ENCODE measurements around the gene MAP9. TPM values are rescaled to one million over a fixed set of nuclear protein-coding genes. Genes with fewer than 3 reads are reported as not detected.
"Not testable (repeated sequence)": the region's sequence is repeated elsewhere in the genome, so short reads cannot be mapped to it uniquely, and the experiment has no call there.

The MAP9 gene
- total RNA-seq, 2 donors from 2014 or later: 19.5 to 29.7 TPM

DNA sequence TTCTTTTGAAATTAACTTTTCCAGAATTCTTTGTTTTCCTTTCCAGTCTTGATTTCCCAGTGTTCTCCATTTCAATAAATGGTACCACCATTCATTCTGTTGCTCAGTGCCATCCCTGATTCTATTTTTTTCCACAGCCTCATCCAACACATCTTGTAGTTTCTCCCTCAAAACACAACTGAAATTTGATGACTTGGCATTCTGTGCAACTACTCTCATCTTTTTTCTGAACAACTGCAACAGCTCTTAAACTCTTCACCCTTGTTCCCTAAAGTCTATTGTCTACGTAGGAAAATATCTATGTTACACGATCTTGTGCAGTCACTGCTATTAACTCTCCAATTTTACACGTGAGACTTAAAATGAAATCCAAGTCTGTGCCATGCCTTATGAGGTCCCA is 40.5 kb downstream of the MAP9 start:
- Mint-ChIP-seq H3K4me1 (no peaks in the 10 kb centered on the region), H3K27ac (no peak overlapping the region), H3K4me3 (no peak overlapping the region), H3K27me3 (no peaks in the 10 kb centered on the region), H3K36me3 (ENCODE audit: low read depth) (no peaks in the 10 kb centered on the region)
- H3K9me3 ChIP-seq (ENCODE audit: control insufficient read depth, low read length, poor library complexity, severe bottlenecking): no peaks in the 10 kb centered on the region
- DNase-seq (no peak), ATAC-seq (no peak)

DNA sequence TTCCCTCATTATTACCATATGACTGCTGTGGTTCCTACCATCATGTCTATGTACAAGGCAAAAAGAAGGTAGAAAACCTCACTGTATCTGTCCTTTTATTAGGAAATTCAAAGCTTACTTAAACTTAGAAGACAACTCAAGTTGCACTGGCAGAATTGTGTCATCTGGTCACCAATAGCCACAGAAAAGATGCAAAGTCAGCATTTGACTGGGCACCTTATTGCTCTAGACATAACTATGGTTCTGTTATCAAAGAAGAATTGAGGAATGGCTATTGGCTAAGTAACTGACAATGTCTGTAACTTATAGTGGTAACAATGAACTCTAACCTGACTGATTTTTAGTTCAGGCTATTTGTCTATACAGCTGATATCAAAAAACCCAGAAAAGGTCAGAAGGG is 45.3 kb downstream of the MAP9 start:
- ATAC-seq (no peak), DNase-seq (no peak)
- Mint-ChIP-seq H3K4me1 (no peaks in the 10 kb centered on the region), H3K27ac (no peak overlapping the region), H3K36me3 (ENCODE audit: low read depth) (no peaks in the 10 kb centered on the region), H3K27me3 (peaks cover 5% of the 10 kb centered on the region), H3K4me3 (no peak overlapping the region)
- no peaks in the 10 kb centered on the region for H3K9me3 ChIP-seq (ENCODE audit: control insufficient read depth, low read length, poor library complexity, severe bottlenecking)

DNA sequence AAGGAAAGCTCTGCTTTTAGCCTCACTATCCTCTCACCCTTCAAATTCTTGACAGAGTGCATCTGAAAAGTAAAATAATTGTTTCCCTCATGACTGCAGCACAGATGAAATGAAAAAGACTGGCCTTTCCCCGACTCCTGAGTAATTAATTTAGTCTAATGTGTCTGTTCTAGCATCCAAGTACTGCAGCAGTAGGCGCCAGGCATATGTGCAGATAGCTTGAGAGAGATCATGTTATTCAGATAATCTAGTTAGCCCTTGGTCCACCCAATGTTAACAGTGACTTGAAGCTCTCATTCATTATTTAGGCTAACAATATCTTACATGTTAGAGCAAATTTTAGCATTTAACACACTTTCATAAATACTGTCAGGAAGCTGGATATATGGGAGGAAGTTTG is 54.0 kb downstream of the MAP9 start:
- H3K36me3 Mint-ChIP-seq (ENCODE audit: low read depth): peaks cover 3% of the 10 kb centered on the region
- no peak overlapping the region for H3K4me3 Mint-ChIP-seq
- ATAC-seq: no peak

DNA sequence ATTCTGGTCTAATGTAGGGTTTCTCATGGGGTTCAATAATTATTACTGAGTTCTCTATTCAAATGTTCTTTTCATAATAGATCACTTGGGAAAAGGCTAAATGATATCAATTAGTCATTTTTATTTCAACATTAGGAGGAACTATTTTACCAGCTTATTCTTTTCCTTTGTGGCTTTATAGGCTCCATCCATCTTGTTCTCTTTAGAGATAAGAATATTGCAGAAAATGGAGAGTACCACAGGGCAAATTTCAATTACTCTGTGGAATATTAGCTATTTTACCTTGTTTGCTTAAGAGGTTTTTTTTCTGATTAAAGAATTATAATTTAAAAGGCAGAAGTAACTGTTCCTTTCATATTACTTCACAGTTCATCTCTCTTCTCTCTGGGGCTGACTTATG is 55.8 kb downstream of the MAP9 start:
- H3K9me3 ChIP-seq (ENCODE audit: control insufficient read depth, low read length, poor library complexity, severe bottlenecking): no peaks in the 10 kb centered on the region
- no peak for DNase-seq
- H3K27me3 Mint-ChIP-seq: peaks cover 62% of the 10 kb centered on the region
- no peak overlapping the region for H3K27ac Mint-ChIP-seq
- no peak for ATAC-seq
- no peak overlapping the region for H3K4me3 Mint-ChIP-seq
- peaks cover 3% of the 10 kb centered on the region for H3K36me3 Mint-ChIP-seq (ENCODE audit: low read depth)
- no peaks in the 10 kb centered on the region for H3K4me1 Mint-ChIP-seq

More for the DNA sequence above, 54.0 kb downstream of the MAP9 start:
- no peaks in the 10 kb centered on the region for H3K9me3 ChIP-seq (ENCODE audit: control insufficient read depth, low read length, poor library complexity, severe bottlenecking)
- H3K27ac Mint-ChIP-seq: no peak overlapping the region
- peaks cover 57% of the 10 kb centered on the region for H3K27me3 Mint-ChIP-seq
- no peaks in the 10 kb centered on the region for H3K4me1 Mint-ChIP-seq
- no peak for DNase-seq

DNA sequence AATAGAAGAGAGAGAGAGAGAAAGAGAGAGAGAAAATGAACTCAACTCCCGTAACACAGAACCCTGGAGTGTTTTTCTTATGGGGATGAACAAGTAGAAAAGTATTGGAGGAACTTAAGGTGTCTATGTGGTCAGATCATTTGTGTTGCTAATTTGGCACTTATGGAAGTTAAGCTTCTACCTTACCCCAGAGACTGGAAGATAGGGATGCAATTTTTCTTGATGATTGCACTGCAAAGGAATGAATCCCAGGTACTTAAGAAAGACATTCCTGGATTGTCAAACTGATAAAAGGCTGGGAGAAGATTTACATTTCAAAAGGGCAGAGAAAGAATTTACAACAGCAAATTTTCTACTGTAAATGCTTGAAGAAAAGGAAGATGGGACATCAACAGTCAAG is 57.2 kb downstream of the MAP9 start:
- Mint-ChIP-seq H3K4me3 (no peak overlapping the region), H3K4me1 (no peaks in the 10 kb centered on the region), H3K36me3 (ENCODE audit: low read depth) (peaks cover 3% of the 10 kb centered on the region), H3K27me3 (peaks cover 53% of the 10 kb centered on the region), H3K27ac (no peak overlapping the region)
- DNase-seq (no peak), ATAC-seq (no peak)
- no peaks in the 10 kb centered on the region for H3K9me3 ChIP-seq (ENCODE audit: control insufficient read depth, low read length, poor library complexity, severe bottlenecking)

DNA sequence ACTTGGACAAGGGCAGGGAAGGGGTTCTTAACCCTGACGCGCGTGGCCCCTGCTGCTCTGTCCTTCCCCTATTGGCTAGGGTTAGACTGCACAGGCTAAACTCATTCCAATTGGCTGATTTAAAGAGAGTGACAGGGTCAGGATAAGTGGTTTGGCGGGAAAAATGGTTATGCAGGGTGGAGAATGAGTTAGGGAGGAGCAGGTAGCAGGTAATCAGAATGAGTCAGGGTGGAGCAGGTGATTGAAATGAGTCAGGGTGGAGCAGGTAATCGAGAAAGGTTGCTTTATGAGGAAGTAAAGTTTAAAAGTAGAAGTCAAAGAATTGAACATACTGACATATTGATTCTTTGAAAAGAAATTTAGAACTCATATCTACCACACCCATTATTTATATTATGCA is 64.7 kb downstream of the MAP9 start:
- not testable (repeated sequence) for H3K36me3 Mint-ChIP-seq (ENCODE audit: low read depth); H3K4me3 Mint-ChIP-seq; H3K27ac Mint-ChIP-seq; ATAC-seq; H3K9me3 ChIP-seq (ENCODE audit: control insufficient read depth, low read length, poor library complexity, severe bottlenecking); DNase-seq; H3K4me1 Mint-ChIP-seq; H3K27me3 Mint-ChIP-seq

DNA sequence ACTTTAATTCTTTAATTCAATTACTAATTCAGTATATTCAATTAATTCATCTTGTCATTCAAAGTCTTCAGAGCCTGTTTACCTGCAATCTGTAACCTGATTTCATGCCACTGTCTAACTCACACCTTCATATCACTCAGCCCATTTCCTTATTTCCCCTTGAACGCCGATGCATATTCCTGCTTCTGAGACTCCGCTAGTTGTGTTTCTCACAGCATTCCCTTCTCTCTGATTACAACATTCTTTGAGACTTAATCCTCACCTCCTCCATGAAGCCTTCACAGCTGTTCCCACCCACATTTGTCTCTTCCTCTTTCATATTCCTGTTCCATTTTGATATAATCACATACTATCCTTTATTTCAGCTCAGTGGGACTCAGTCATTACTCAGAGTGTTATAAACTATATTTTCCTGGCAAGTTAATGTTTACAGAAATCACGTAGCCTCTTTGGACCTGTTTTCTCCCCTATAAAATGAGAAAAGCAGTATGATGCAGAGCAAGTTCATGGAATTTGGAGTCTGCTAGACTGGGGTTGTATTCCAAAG is 69.0 kb downstream of the MAP9 start:
- Mint-ChIP-seq H3K4me3 (no peak overlapping the region), H3K27ac (no peak overlapping the region), H3K27me3 (no peaks in the 10 kb centered on the region), H3K4me1 (no peaks in the 10 kb centered on the region), H3K36me3 (ENCODE audit: low read depth) (no peaks in the 10 kb centered on the region)
- ATAC-seq (no peak), DNase-seq (no peak)
- no peaks in the 10 kb centered on the region for H3K9me3 ChIP-seq (ENCODE audit: control insufficient read depth, low read length, poor library complexity, severe bottlenecking)

DNA sequence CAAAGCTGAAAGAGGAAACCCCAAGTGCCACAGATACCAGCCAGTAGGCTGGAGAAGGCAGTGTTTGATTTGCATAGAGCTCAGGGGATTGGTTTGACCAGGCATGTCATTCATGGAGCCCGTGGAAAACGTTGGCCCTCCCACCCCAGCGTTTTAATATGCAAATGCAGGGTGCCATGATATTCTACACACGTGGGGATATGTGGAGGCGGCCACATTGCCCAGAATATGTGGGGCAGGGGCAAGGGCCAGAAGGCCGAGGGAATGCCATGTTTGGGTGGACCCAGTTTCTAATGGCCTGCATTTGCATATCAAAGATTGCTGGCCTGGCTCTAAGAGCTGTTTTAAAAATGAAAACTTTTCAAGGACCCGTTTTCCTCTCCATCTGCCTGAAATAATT is 71.1 kb downstream of the MAP9 start:
- H3K27me3 Mint-ChIP-seq: no peaks in the 10 kb centered on the region
- no peaks in the 10 kb centered on the region for H3K4me1 Mint-ChIP-seq
- no peak overlapping the region for H3K27ac Mint-ChIP-seq
- DNase-seq (no peak), ATAC-seq (no peak)
- H3K36me3 Mint-ChIP-seq (ENCODE audit: low read depth): no peaks in the 10 kb centered on the region
- no peak overlapping the region for H3K4me3 Mint-ChIP-seq
- H3K9me3 ChIP-seq (ENCODE audit: control insufficient read depth, low read length, poor library complexity, severe bottlenecking): no peaks in the 10 kb centered on the region

DNA sequence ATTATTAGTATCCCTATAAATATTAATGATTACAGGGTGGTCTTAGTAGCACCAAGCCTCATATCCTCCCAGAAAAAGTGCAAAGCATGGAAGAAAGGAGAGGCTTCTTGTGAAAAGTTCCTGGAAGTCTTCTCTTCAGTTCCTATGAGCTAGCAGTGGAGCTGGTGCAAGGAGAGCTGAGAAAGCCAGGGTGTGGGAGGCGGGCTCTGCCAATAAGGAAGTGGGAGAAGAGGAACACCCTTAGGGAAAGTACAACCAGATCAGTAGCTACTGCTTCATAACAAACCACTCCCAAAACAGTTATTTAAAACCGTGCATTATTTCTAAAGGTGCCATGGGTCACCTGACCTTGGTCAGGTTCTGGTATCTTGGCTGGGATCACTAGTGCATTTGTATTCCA is 72.4 kb downstream of the MAP9 start:
- DNase-seq (no peak), ATAC-seq (no peak)
- H3K4me1 Mint-ChIP-seq: no peaks in the 10 kb centered on the region
- H3K4me3 Mint-ChIP-seq: no peak overlapping the region
- H3K27me3 Mint-ChIP-seq: no peaks in the 10 kb centered on the region
- no peak overlapping the region for H3K27ac Mint-ChIP-seq
- no peaks in the 10 kb centered on the region for H3K36me3 Mint-ChIP-seq (ENCODE audit: low read depth)
- H3K9me3 ChIP-seq (ENCODE audit: control insufficient read depth, low read length, poor library complexity, severe bottlenecking): no peaks in the 10 kb centered on the region

DNA sequence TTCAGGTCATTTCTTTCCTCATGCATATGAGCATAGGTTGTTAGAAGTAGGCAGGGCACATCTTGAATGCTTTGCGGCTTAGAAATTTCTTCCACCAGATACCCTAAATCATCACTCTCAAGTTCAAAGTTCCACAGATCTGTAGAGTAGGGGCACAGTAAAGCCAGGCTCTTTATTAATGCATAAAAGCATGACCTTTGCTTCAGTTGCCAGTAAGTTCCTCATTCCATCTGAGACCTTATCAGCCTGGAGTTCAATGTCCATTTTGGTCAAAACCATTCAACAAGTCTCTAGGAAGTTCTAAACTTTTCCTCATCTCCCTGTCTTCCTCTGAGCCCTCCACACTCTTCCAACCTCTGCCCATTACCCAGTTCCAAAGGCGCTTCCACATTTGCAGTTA is 77.7 kb downstream of the MAP9 start:
- Mint-ChIP-seq H3K4me1 (no peaks in the 10 kb centered on the region), H3K27ac (no peak overlapping the region), H3K4me3 (no peak overlapping the region), H3K36me3 (ENCODE audit: low read depth) (no peaks in the 10 kb centered on the region), H3K27me3 (no peaks in the 10 kb centered on the region)
- DNase-seq (no peak), ATAC-seq (no peak)
- H3K9me3 ChIP-seq (ENCODE audit: control insufficient read depth, low read length, poor library complexity, severe bottlenecking): no peaks in the 10 kb centered on the region

Other genes starting within 250 kb of the MAP9 start
- gene NPY2R, start 168.3 kb downstream of the MAP9 start, total RNA-seq: not detected

Measured in T-helper 17 cell (primary cell).